PFSK-1 (cell line): Measurements from ENCODE around the gene SMIM24.

Source experiments
- POLR2AphosphoS5 ChIP-seq: IDR thresholded peaks from 2 replicates; pipeline ENCODE4 v1.6.1; 2012; ENCODE audit warnings: low read depth, mild to moderate bottlenecking, control low read depth, low read length, moderate library complexity
- SIN3A ChIP-seq: IDR thresholded peaks from 2 replicates; pipeline ENCODE4 v1.6.1; 2012; ENCODE audit warnings: mild to moderate bottlenecking, low read length, moderate library complexity, borderline replicate concordance; ENCODE audit not compliant: insufficient read depth
- TAF1 ChIP-seq: IDR thresholded peaks from 2 replicates; pipeline ENCODE4 v1.6.1; 2012; ENCODE audit warnings: low read length, control low read depth, borderline replicate concordance; ENCODE audit not compliant: insufficient read depth
- TF ChIP-seq, protein P1 (sequence below), 2 experiments: IDR thresholded peaks; 2 replicates each; pipeline versions ENCODE4 v1.6.1 to v1.8.0; 2011 to 2012; ENCODE audit warnings: low read depth in 2 of 2, low read length in 2 of 2, control low read depth in 1 of 2, inconsistent platforms in 1 of 2, mild to moderate bottlenecking in 1 of 2, moderate library complexity in 1 of 2; ENCODE audit not compliant: insufficient read depth in 1 of 2

DNA sequence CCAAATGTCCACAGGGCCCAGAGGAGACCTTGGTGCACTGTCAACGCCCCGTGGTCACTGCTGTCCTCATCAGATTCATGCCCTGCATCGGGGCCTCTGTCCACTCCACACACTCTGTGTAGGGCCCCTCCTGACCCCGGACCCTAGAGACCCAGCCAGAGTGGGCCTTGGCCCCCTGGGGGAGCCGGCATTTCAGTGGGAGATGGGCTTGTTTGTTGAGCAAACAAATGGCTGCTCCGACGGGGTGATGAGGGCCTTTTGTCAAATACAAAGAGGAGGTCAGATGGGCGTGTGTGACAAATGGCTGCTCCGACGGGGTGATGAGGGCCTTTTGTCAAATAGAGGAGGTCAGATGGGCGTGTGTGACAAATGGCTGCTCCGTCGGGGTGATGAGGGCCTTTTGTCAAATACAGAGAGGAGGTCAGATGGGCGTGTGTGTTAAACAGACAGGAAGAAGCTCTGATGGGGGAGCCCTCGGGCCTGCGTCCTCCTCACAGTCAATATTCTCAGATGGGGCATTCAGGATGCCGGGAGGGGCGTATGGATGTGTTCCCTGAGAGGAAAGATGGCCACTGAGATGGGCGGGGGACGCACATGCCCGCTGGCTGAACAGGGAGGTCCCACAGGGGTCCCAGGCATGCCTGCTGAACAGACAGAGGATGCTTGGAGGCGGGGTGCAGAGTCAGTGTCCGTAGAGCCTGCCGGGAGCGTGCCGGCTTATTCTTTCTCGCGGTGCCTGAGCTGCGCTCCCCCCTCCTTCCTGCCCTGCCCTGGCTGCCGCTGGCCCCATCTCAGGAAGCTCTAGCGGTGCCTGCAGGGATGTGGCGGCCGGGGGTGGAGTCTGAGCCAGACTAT is 36.3 kb downstream of the SMIM24 start:
- TF ChIP-seq POLR2AphosphoS5 (peak; percentile 44; the same call in 1 of the 2 replicates), TAF1 (no peak), SIN3A (no peak)
- TF ChIP-seq, protein P1, sequence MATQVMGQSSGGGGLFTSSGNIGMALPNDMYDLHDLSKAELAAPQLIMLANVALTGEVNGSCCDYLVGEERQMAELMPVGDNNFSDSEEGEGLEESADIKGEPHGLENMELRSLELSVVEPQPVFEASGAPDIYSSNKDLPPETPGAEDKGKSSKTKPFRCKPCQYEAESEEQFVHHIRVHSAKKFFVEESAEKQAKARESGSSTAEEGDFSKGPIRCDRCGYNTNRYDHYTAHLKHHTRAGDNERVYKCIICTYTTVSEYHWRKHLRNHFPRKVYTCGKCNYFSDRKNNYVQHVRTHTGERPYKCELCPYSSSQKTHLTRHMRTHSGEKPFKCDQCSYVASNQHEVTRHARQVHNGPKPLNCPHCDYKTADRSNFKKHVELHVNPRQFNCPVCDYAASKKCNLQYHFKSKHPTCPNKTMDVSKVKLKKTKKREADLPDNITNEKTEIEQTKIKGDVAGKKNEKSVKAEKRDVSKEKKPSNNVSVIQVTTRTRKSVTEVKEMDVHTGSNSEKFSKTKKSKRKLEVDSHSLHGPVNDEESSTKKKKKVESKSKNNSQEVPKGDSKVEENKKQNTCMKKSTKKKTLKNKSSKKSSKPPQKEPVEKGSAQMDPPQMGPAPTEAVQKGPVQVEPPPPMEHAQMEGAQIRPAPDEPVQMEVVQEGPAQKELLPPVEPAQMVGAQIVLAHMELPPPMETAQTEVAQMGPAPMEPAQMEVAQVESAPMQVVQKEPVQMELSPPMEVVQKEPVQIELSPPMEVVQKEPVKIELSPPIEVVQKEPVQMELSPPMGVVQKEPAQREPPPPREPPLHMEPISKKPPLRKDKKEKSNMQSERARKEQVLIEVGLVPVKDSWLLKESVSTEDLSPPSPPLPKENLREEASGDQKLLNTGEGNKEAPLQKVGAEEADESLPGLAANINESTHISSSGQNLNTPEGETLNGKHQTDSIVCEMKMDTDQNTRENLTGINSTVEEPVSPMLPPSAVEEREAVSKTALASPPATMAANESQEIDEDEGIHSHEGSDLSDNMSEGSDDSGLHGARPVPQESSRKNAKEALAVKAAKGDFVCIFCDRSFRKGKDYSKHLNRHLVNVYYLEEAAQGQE (IDR thresholded peaks at IDR 0.05; ENCODE audit: insufficient read depth in 1 of 2, low read depth in 2 of 2, low read length in 2 of 2): no peak
